HG03457 (cell line): ENCODE measurements around the gene RSPH6A.
"Not testable (repeated sequence)": the region's sequence is repeated elsewhere in the genome, so short reads cannot be mapped to it uniquely, and the experiment has no call there.

ENCODE experiments used
- ATAC-seq: cut with Tn5 transposase; IDR thresholded peaks from one replicate; pipeline ENCODE4 v1.9.1; 2021; ENCODE audit warnings: moderate number of reproducible peaks; ENCODE audit not compliant: unreplicated experiment

RSPH6A gene

GRCh38 chr19:45766869-45767346, 48.2 kb downstream of the RSPH6A start:
- ATAC-seq = no peak

- ATAC-seq = no peak
Measured at GRCh38 chr19:45766296-45766868, 48.7 kb downstream of the RSPH6A start.

DNA sequence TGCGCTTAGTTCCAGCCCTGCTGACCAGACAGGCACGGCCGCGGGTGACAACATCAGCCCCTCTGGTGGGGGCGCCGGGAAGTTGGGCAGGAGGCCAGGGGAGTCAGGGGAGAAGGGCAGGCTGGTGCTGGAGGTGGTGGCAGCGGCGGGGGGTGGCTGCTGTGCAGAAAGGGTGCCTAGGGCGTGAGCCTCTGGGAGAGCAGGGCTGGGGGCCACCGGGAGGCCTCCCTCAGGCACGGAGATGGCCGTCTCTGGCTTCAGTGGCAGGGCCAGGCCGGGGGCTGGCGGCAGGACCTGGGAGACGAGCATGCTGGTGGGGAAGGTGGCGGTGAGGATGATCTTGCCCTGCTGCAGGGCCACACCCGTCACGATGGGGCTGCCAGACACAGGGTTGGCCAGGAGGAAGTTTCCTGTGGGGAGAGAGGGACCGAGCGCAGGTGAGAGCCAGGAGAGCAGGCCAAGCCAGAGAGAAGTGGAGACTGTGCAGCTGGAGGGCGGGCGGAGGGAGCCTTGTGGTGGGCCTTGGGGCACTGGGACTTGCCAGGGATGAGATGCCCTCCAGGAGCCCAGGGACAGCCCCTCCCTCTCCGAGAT, 49.3 kb downstream of the RSPH6A start:
- ATAC-seq = no peak

- ATAC-seq = no peak
Measured at GRCh38 chr19:45764945-45765701, 50.0 kb downstream of the RSPH6A start.

GRCh38 chr19:45764475-45764874, 50.6 kb downstream of the RSPH6A start:
- ATAC-seq = no peak

- ATAC-seq = no peak
Measured at GRCh38 chr19:45763691-45764294, 51.3 kb downstream of the RSPH6A start.

DNA sequence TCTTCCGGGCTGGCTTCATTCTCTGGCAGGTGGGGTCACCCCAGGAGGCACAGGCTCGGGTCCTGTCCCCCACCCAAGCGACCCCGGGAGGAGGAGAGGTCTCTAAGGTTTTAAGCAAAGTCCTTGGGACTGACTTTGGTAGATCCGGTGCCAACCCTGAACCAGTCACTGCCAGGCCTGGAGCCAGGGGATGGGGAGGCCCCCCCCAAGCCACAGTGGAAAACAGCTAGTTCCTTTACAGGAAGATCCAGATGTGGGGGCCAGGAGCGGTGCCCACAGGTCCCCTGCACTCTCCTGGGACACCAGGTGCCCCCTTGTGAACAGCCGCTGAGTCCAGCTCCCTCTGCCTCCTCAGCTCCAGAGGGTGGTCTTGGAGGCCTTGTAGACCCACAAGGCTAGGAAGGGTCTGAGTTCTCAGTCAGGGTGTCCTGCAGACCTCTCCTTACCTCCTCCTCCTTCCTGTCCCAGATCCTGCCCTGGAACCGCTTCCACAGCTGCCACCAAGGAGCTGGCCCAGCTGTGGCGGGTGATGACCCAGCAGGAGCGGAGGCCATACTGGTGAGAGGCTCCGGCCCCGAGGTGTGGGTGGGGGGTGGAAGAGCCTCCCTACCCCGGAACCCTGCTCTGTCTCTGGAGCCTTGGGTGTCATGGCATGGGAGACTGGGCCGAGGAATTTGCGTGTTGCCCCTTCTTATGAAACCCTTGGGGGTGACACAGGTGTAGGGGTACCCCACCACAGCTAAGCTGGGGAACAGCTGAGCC, 52.1 kb downstream of the RSPH6A start:
- ATAC-seq = no peak

- no peak for ATAC-seq
Measured at GRCh38 chr19:45761714-45762113, 53.4 kb downstream of the RSPH6A start.

DNA sequence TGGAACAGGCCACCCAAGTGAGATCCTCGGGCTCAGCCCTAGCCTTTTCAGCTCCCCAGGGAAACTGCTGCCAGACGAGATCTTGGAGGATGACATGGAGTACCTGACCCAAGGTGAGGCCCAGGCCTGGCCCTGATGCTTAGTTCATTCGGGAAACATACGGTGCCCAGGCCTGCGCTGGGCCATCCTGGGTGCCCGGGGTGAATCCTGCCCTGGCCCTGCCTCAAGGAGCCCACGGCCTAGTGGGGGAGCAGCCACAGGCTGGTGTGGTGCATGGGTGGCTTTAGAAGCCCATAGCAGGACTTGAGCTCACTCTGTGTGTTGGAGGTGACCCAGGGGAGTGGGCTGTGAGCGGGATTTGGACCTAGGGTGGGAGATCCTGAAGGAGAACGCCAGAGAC, 56.2 kb downstream of the RSPH6A start:
- ATAC-seq = no peak

GRCh38 chr19:45757695-45758094, 57.4 kb downstream of the RSPH6A start:
- no peak for ATAC-seq

DNA sequence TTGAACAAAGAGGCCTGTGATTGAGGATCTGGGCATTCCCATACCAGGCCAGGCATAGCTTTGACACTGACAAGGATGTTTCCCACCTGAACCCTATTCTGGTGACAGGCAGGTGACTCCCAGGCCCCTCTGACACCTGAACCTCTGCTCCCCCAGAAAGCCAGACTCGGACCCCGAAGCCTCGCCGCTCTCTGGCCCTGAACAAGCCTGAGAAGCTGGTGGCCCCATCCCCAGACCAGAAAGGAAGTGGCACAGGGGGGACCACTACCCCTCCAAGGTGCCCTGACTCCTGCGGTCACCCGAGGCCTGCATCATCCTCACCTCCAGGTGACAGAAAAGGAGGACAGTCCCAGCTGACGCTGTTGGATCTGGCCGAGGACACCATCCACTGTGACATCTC, 60.8 kb downstream of the RSPH6A start:
- ATAC-seq = no peak

- no peak for ATAC-seq
Measured at GRCh38 chr19:45753548-45753947, 61.6 kb downstream of the RSPH6A start.

DNA sequence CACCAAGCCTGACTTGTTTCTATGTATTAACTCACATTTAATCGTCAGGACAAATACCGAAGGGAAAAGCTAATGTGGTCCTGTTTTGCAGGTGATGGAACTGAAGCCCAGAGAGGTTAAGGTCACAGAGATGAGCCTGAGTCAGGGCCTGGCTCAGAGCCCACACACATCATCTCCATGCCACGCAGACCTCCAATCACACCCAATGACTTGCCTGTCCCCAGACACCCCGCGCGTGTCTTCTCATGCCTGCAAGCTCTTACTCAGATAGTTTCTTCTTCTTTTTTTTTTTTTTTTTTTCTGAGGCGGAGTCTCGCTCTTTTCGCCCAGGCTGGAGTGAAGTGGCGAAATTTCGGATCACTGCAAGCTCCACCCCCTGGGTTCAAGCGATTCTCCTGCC, 62.5 kb downstream of the RSPH6A start:
- ATAC-seq = no peak

- ATAC-seq = not testable (repeated sequence)
Measured at GRCh38 chr19:45751483-45751882, 63.6 kb downstream of the RSPH6A start.

- no peak for ATAC-seq
Measured at GRCh38 chr19:45747513-45747912, 67.6 kb downstream of the RSPH6A start.

GRCh38 chr19:45746866-45747265, 68.2 kb downstream of the RSPH6A start:
- no peak for ATAC-seq
